Measurements from ENCODE around the gene OR52L1. TPM values are rescaled to one million over a fixed set of nuclear protein-coding genes. Genes with fewer than 3 reads are reported as not detected.

Gene OR52L1
- total and polyA plus RNA-seq, 4 donors = 0.18 to 0.23 TPM; not detected in 2

- Histone ChIP-seq H3K9ac (ENCODE audit: insufficient read depth in 1 of 2, low read length in 2 of 2) (no peak overlapping the region), H3K4me3 (no peak overlapping the region), H3K9me3 (ENCODE audit: control insufficient read depth in 4 of 4, insufficient read depth in 3 of 4, low read length in 3 of 4) (peaks cover 0 to 8% (median 1%) of the 10 kb centered on the region in 4 donors), H3K27ac (ENCODE audit: low read depth in 1 of 2, low read length in 1 of 2) (no peak overlapping the region), H3K36me3 (ENCODE audit: control insufficient read depth in 4 of 4, insufficient read depth in 4 of 4, low read length in 4 of 4) (no peaks in the 10 kb centered on the region), H3K4me1 (ENCODE audit: control insufficient read depth in 5 of 5, insufficient read depth in 5 of 5, low read length in 5 of 5) (no peaks in the 10 kb centered on the region), H3K27me3 (ENCODE audit: control insufficient read depth in 3 of 3, insufficient read depth in 3 of 3, low read length in 2 of 3) (no peaks in the 10 kb centered on the region)
- TF ChIP-seq CTCF (IDR thresholded peaks at IDR 0.05; ENCODE audit: control extremely low read depth, extremely low read depth) = no peak
- WGBS, 2 donors = 92 to 93% methylated on average over 2 of the region's 2 CpGs
- DNase-seq (no peak), ATAC-seq (ENCODE audit: insufficient read depth, low FRiP score) (no peak)
These were observed 46.0 kb downstream of the OR52L1 start for GRCh38 chr11:5940748-5941147.

GRCh38 chr11:5938603-5938965 lies 48.2 kb downstream of the OR52L1 start:
- Histone ChIP-seq H3K4me1 (ENCODE audit: control insufficient read depth in 5 of 5, insufficient read depth in 5 of 5, low read length in 5 of 5) (no peaks in the 10 kb centered on the region), H3K9ac (ENCODE audit: insufficient read depth in 1 of 2, low read length in 2 of 2) (no peak overlapping the region), H3K27ac (ENCODE audit: low read depth in 1 of 2, low read length in 1 of 2) (no peak overlapping the region), H3K36me3 (ENCODE audit: control insufficient read depth in 4 of 4, insufficient read depth in 4 of 4, low read length in 4 of 4) (no peaks in the 10 kb centered on the region), H3K4me3 (no peak overlapping the region), H3K9me3 (ENCODE audit: control insufficient read depth in 4 of 4, insufficient read depth in 3 of 4, low read length in 3 of 4) (peaks cover 0 to 10% (median 1%) of the 10 kb centered on the region in 4 donors), H3K27me3 (ENCODE audit: control insufficient read depth in 3 of 3, insufficient read depth in 3 of 3, low read length in 2 of 3) (no peaks in the 10 kb centered on the region)
- 69 to 73% methylated on average over 21 of the region's 21 CpGs for WGBS, 2 donors
- ATAC-seq (ENCODE audit: insufficient read depth, low FRiP score) (no peak), DNase-seq (peak in 1 of 3 donors; percentile 10)
- no peak for TF ChIP-seq CTCF (IDR thresholded peaks at IDR 0.05; ENCODE audit: control extremely low read depth, extremely low read depth)

GRCh38 chr11:5937868-5938602 lies 48.8 kb downstream of the OR52L1 start:
- Histone ChIP-seq H3K4me1 (ENCODE audit: control insufficient read depth in 5 of 5, insufficient read depth in 5 of 5, low read length in 5 of 5) (no peaks in the 10 kb centered on the region), H3K27ac (ENCODE audit: low read depth in 1 of 2, low read length in 1 of 2) (no peak overlapping the region), H3K36me3 (ENCODE audit: control insufficient read depth in 4 of 4, insufficient read depth in 4 of 4, low read length in 4 of 4) (no peaks in the 10 kb centered on the region), H3K9ac (ENCODE audit: insufficient read depth in 1 of 2, low read length in 2 of 2) (no peak overlapping the region), H3K4me3 (no peak overlapping the region), H3K27me3 (ENCODE audit: control insufficient read depth in 3 of 3, insufficient read depth in 3 of 3, low read length in 2 of 3) (no peaks in the 10 kb centered on the region), H3K9me3 (ENCODE audit: control insufficient read depth in 4 of 4, insufficient read depth in 3 of 4, low read length in 3 of 4) (peaks cover 0 to 10% (median 1%) of the 10 kb centered on the region in 4 donors)
- TF ChIP-seq CTCF (IDR thresholded peaks at IDR 0.05; ENCODE audit: control extremely low read depth, extremely low read depth) = no peak
- ATAC-seq (ENCODE audit: insufficient read depth, low FRiP score) (no peak), DNase-seq (no peak)
- 89 to 90% methylated on average over 39 of the region's 39 CpGs for WGBS, 2 donors

Small RNAs within 50 kb of the gene (small RNA-seq; reads per million reads assigned to genes)
- gene RNA5SP329 (ENCODE audit: low replicate concordance) = not detected

Other genes starting within 250 kb of the OR52L1 start
- under 1 TPM; 0.26 to 0.28 TPM for gene OR52N4, start 232.7 kb downstream of the OR52L1 start, total RNA-seq
- under 1 TPM; 0.31 to 0.41 TPM for gene OR52N4, start 232.7 kb downstream of the OR52L1 start, polyA plus RNA-seq
- not detected for gene OR52N5, start 203.6 kb downstream of the OR52L1 start, total RNA-seq
- not detected for gene OR52N5, start 203.6 kb downstream of the OR52L1 start, polyA plus RNA-seq
- gene OR52N1, start 195.7 kb downstream of the OR52L1 start, total RNA-seq = not detected
- not detected for gene OR52N1, start 195.7 kb downstream of the OR52L1 start, polyA plus RNA-seq
- not detected for gene OR52N2, start 178.1 kb downstream of the OR52L1 start, total RNA-seq
- gene OR52N2, start 178.1 kb downstream of the OR52L1 start, polyA plus RNA-seq = under 1 TPM in 1 of 2 donors, not detected in 1; 0.06 TPM
- not detected for gene OR52E6, start 145.1 kb downstream of the OR52L1 start, total RNA-seq
- not detected for gene OR52E6, start 145.1 kb downstream of the OR52L1 start, polyA plus RNA-seq
- under 1 TPM in 1 of 2 donors, not detected in 1; 0.18 TPM for gene OR52E8, start 129.3 kb downstream of the OR52L1 start, total RNA-seq
- not detected for gene OR52E8, start 129.3 kb downstream of the OR52L1 start, polyA plus RNA-seq
- not detected for gene OR52E4, start 106.4 kb downstream of the OR52L1 start, total RNA-seq
- not detected for gene OR52E4, start 106.4 kb downstream of the OR52L1 start, polyA plus RNA-seq
- gene OR52E5, start 93.8 kb downstream of the OR52L1 start, total RNA-seq = not detected
- gene OR52E5, start 93.8 kb downstream of the OR52L1 start, polyA plus RNA-seq = not detected
- not detected for gene OR56A3, start 44.7 kb downstream of the OR52L1 start, total RNA-seq
- gene OR56A3, start 44.7 kb downstream of the OR52L1 start, polyA plus RNA-seq = not detected
- not detected for gene OR56A5, start 18.5 kb downstream of the OR52L1 start, total RNA-seq
- gene OR56A5, start 18.5 kb downstream of the OR52L1 start, polyA plus RNA-seq = not detected
- under 1 TPM in 1 of 2 donors, not detected in 1; 0.06 TPM for gene OR56A4, start 20.0 kb upstream of the OR52L1 start, total RNA-seq
- gene OR56A4, start 20.0 kb upstream of the OR52L1 start, polyA plus RNA-seq = not detected
- under 1 TPM in 1 of 2 donors, not detected in 1; 0.09 TPM for gene OR56A1, start 43.8 kb upstream of the OR52L1 start, total RNA-seq
- not detected for gene OR56A1, start 43.8 kb upstream of the OR52L1 start, polyA plus RNA-seq
- not detected for gene OR56B4, start 120.7 kb upstream of the OR52L1 start, total RNA-seq
- gene OR56B4, start 120.7 kb upstream of the OR52L1 start, polyA plus RNA-seq = not detected
- not detected for gene OR52B2, start 183.3 kb upstream of the OR52L1 start, total RNA-seq
- not detected for gene OR52B2, start 183.3 kb upstream of the OR52L1 start, polyA plus RNA-seq
- gene OR52W1, start 212.2 kb upstream of the OR52L1 start, total RNA-seq = not detected
- not detected for gene OR52W1, start 212.2 kb upstream of the OR52L1 start, polyA plus RNA-seq
- gene C11orf42, start 218.6 kb upstream of the OR52L1 start, total RNA-seq = not detected
- not detected for gene C11orf42, start 218.6 kb upstream of the OR52L1 start, polyA plus RNA-seq
- gene FHIP1B, start 247.7 kb upstream of the OR52L1 start, total RNA-seq = 10 to 100 TPM; 42.0 to 43.4 TPM
- gene FHIP1B, start 247.7 kb upstream of the OR52L1 start, polyA plus RNA-seq = 10 to 100 TPM; 40.9 to 41.5 TPM